ENCODE measurements around the gene GNAL. TPM values are rescaled to one million over a fixed set of nuclear protein-coding genes. Genes with fewer than 3 reads are reported as not detected.

Gene GNAL
- total RNA-seq, 1 donor from 2014 or later = 26.8 TPM

- Mint-ChIP-seq H3K36me3 (no peaks in the 10 kb centered on the region), H3K4me1 (peaks cover 12% of the 10 kb centered on the region)
- no peak overlapping the region for H3K4me2 ChIP-seq
These were observed 153.5 kb downstream of the GNAL start for GRCh38 chr18:11842562-11842961.

GRCh38 chr18:11844436-11844835 lies 155.4 kb downstream of the GNAL start:
- Mint-ChIP-seq H3K27ac (no peak overlapping the region), H3K36me3 (no peaks in the 10 kb centered on the region)
- TF ChIP-seq CTCF (IDR thresholded peaks at IDR 0.05) (no peak), EZH2phosphoT487 (IDR thresholded peaks at IDR 0.05) (no peak), EZH2 (IDR thresholded peaks at IDR 0.05) (no peak)

More at GRCh38 chr18:11842562-11842961, 153.5 kb downstream of the GNAL start:
- Histone ChIP-seq H3K4me1 (peaks cover 14% of the 10 kb centered on the region), H3K27me3 (no peaks in the 10 kb centered on the region), H4K20me1 (ENCODE audit: low read depth) (no peaks in the 10 kb centered on the region), H3K9ac (no peak overlapping the region), H3K27ac (no peak overlapping the region), H3K4me3 (no peak overlapping the region), H3F3A (ENCODE audit: low read depth) (no peaks in the 10 kb centered on the region), H2AFZ (replicated peaks) (no peak overlapping the region), H3K9me3 (ENCODE audit: low read depth) (no peaks in the 10 kb centered on the region), H3K36me3 (no peaks in the 10 kb centered on the region), H3K79me2 (ENCODE audit: low read depth) (no peaks in the 10 kb centered on the region)
- Mint-ChIP-seq H3K27ac (no peak overlapping the region), H3K4me3 (no peak overlapping the region), H3K9me3 (no peaks in the 10 kb centered on the region), H3K27me3 (ENCODE audit: insufficient read depth, low read depth) (no peaks in the 10 kb centered on the region)
- TF ChIP-seq EZH2phosphoT487 (IDR thresholded peaks at IDR 0.05) = no peak
- no peak for TF ChIP-seq EZH2 (IDR thresholded peaks at IDR 0.05)
- TF ChIP-seq CTCF (IDR thresholded peaks at IDR 0.05) = no peak
- DNase-seq (ENCODE audit: low spot score) = no peak

GRCh38 chr18:11845654-11846053 lies 156.6 kb downstream of the GNAL start:
- Histone ChIP-seq H3K4me3 (no peak overlapping the region), H3K27ac (no peak overlapping the region), H3K4me2 (no peak overlapping the region), H3F3A (ENCODE audit: low read depth) (peaks cover 11% of the 10 kb centered on the region), H2AFZ (replicated peaks) (no peak overlapping the region), H3K4me1 (peaks cover 13% of the 10 kb centered on the region), H3K27me3 (no peaks in the 10 kb centered on the region), H4K20me1 (ENCODE audit: low read depth) (no peaks in the 10 kb centered on the region), H3K9ac (no peak overlapping the region), H3K9me3 (ENCODE audit: low read depth) (no peaks in the 10 kb centered on the region), H3K36me3 (no peaks in the 10 kb centered on the region), H3K79me2 (ENCODE audit: low read depth) (no peaks in the 10 kb centered on the region)
- no peaks in the 10 kb centered on the region for H3K27me3 Mint-ChIP-seq (ENCODE audit: insufficient read depth, low read depth)
- H3K4me1 Mint-ChIP-seq = peaks cover 20% of the 10 kb centered on the region
- no peak overlapping the region for H3K4me3 Mint-ChIP-seq
- H3K36me3 Mint-ChIP-seq = no peaks in the 10 kb centered on the region
- no peak for DNase-seq (ENCODE audit: low spot score)
- no peak overlapping the region for H3K27ac Mint-ChIP-seq
- no peak for TF ChIP-seq CTCF (IDR thresholded peaks at IDR 0.05)
- no peak for TF ChIP-seq EZH2phosphoT487 (IDR thresholded peaks at IDR 0.05)
- TF ChIP-seq EZH2 (IDR thresholded peaks at IDR 0.05) = no peak
- H3K9me3 Mint-ChIP-seq = no peaks in the 10 kb centered on the region

More at GRCh38 chr18:11844436-11844835, 155.4 kb downstream of the GNAL start:
- H3K4me2 ChIP-seq = no peak overlapping the region
- no peaks in the 10 kb centered on the region for H3K27me3 Mint-ChIP-seq (ENCODE audit: insufficient read depth, low read depth)
- H2AFZ ChIP-seq (replicated peaks) = no peak overlapping the region
- H3K27ac ChIP-seq = no peak overlapping the region
- H3K9ac ChIP-seq = no peak overlapping the region
- no peak overlapping the region for H3K4me3 Mint-ChIP-seq
- H4K20me1 ChIP-seq (ENCODE audit: low read depth) = no peaks in the 10 kb centered on the region
- no peaks in the 10 kb centered on the region for H3K79me2 ChIP-seq (ENCODE audit: low read depth)
- H3K4me3 ChIP-seq = no peak overlapping the region
- H3K36me3 ChIP-seq = no peaks in the 10 kb centered on the region
- no peaks in the 10 kb centered on the region for H3K9me3 ChIP-seq (ENCODE audit: low read depth)
- H3K4me1 Mint-ChIP-seq = peaks cover 18% of the 10 kb centered on the region
- no peaks in the 10 kb centered on the region for H3K9me3 Mint-ChIP-seq
- no peaks in the 10 kb centered on the region for H3K27me3 ChIP-seq
- no peaks in the 10 kb centered on the region for H3F3A ChIP-seq (ENCODE audit: low read depth)
- no peak for DNase-seq (ENCODE audit: low spot score)
- H3K4me1 ChIP-seq = peaks cover 13% of the 10 kb centered on the region

Measured in neural progenitor cell (in vitro differentiated cells).